GM12878 (cell line): Measurements from ENCODE around the gene P3H2.

Experiments used
- CHD2 ChIP-seq: IDR thresholded peaks from 2 replicates; pipeline ENCODE4 v1.6.1; 2011; ENCODE audit warnings: low read depth, low read length, improper control_type of control experiment, borderline replicate concordance
- CTCF ChIP-seq, 3 experiments: IDR thresholded peaks in 2 of 3; conservative IDR thresholded peaks in 1 of 3; 2 replicates each; pipeline ENCODE4 v1.5.1; 2011; ENCODE audit warnings: low read depth in 3 of 3, low read length in 3 of 3, mild to moderate bottlenecking in 3 of 3, control low read depth in 2 of 3, moderate library complexity in 2 of 3, inconsistent platforms in 1 of 3, mixed read lengths in 1 of 3; ENCODE audit not compliant: control insufficient read depth in 2 of 3, insufficient read depth in 1 of 3; ENCODE audit errors: extremely low read depth in 1 of 3
- EP300 ChIP-seq, 2 experiments: fragments of 150-350 bp in 1 of 2; IDR thresholded peaks; 2 replicates each; pipeline ENCODE4 v1.6.1; 2011 to 2012; ENCODE audit warnings: low read depth in 2 of 2, low read length in 2 of 2, borderline replicate concordance in 1 of 2, improper control_type of control experiment in 1 of 2, inconsistent platforms in 1 of 2; ENCODE audit not compliant: control insufficient read depth in 1 of 2
- EZH2 ChIP-seq: IDR thresholded peaks from 2 replicates; pipeline ENCODE4 v1.6.1; 2012; ENCODE audit warnings: low read depth, mild to moderate bottlenecking, control low read depth, inconsistent platforms, low read length, borderline replicate concordance; ENCODE audit not compliant: control insufficient read depth
- JUND ChIP-seq: IDR thresholded peaks from 2 replicates; pipeline ENCODE4 v1.6.1; 2012; ENCODE audit warnings: low read depth, mild to moderate bottlenecking, low read length, improper control_type of control experiment, moderate library complexity
- POLR2A ChIP-seq: IDR thresholded peaks from 2 replicates; pipeline ENCODE4 v1.6.1; 2011; ENCODE audit warnings: low read depth, mild to moderate bottlenecking, low read length
- POLR2AphosphoS5 ChIP-seq: IDR thresholded peaks from 2 replicates; pipeline ENCODE4 v1.6.1; 2011; ENCODE audit warnings: mild to moderate bottlenecking, low read length, inconsistent platforms
- RAD21 ChIP-seq: IDR thresholded peaks from 2 replicates; pipeline ENCODE4 v1.6.1; 2011; ENCODE audit warnings: mild to moderate bottlenecking, low read depth, low read length, moderate library complexity; ENCODE audit not compliant: insufficient read depth
- RAD51 ChIP-seq: fragments of 450-650 bp; IDR thresholded peaks from 2 replicates; pipeline ENCODE4 v1.6.1; 2016; ENCODE audit warnings: moderate library complexity, mild to moderate bottlenecking, inconsistent platforms
- SREBF2 ChIP-seq: IDR thresholded peaks from 2 replicates; pipeline ENCODE4 v1.6.1; 2012; ENCODE audit warnings: mild to moderate bottlenecking, low read length

- no peak for TF ChIP-seq CTCF (IDR thresholded peaks at IDR 0.05 in 2 of 3, conservative IDR thresholded peaks at IDR 0.05 in 1 of 3; ENCODE audit: control insufficient read depth in 2 of 3, extremely low read depth in 1 of 3, insufficient read depth in 1 of 3, low read depth in 3 of 3, low read length in 3 of 3)
- TF ChIP-seq RAD21, result no peak
- no peak for TF ChIP-seq CHD2
- no peak for TF ChIP-seq SREBF2
- no peak for TF ChIP-seq JUND
- no peak for TF ChIP-seq POLR2AphosphoS5
- no peak for TF ChIP-seq POLR2A
- TF ChIP-seq EP300 (IDR thresholded peaks at IDR 0.05; ENCODE audit: borderline replicate concordance in 1 of 2, control insufficient read depth in 1 of 2, low read depth in 2 of 2, low read length in 2 of 2), result no peak
- TF ChIP-seq RAD51, result no peak
- TF ChIP-seq EZH2, result no peak
Measured at GRCh38 chr3:190019844-190020243, 100.9 kb downstream of the P3H2 start.
